Kidney tubule cell (primary cell): ENCODE measurements around the gene TTBK1.
A peak's percentile ranks its signal among the peaks of the same experiment; 100 is the strongest.

Experiments used
- DNase-seq: peaks from one replicate; pipeline ENCODE4 v3.0.0-alpha.2; 2018; ENCODE audit warnings: low spot score

TTBK1 gene

GRCh38 chr6:43255408-43256054 is 12.2 kb downstream of the TTBK1 start:
- no peak for DNase-seq

GRCh38 chr6:43256670-43257366 is 13.5 kb downstream of the TTBK1 start:
- DNase-seq: no peak

- no peak for DNase-seq
Observed at GRCh38 chr6:43257367-43258145, 14.3 kb downstream of the TTBK1 start.

GRCh38 chr6:43258180-43258579 is 14.9 kb downstream of the TTBK1 start:
- DNase-seq: no peak

- DNase-seq: no peak
Observed at GRCh38 chr6:43258807-43259686, 15.8 kb downstream of the TTBK1 start.

GRCh38 chr6:43260791-43261190 is 17.5 kb downstream of the TTBK1 start:
- DNase-seq: no peak

- no peak for DNase-seq
Observed at GRCh38 chr6:43261198-43261597, 17.9 kb downstream of the TTBK1 start.

GRCh38 chr6:43262000-43262779 is 18.9 kb downstream of the TTBK1 start:
- DNase-seq: no peak

GRCh38 chr6:43262780-43263313 is 19.6 kb downstream of the TTBK1 start:
- DNase-seq: no peak

GRCh38 chr6:43263314-43264178 is 20.3 kb downstream of the TTBK1 start:
- DNase-seq: peak; percentile 75

- no peak for DNase-seq
Observed at GRCh38 chr6:43264599-43265145, 21.4 kb downstream of the TTBK1 start.

GRCh38 chr6:43265564-43265963 is 22.3 kb downstream of the TTBK1 start:
- DNase-seq: no peak

- no peak for DNase-seq
Observed at GRCh38 chr6:43267619-43268354, 24.5 kb downstream of the TTBK1 start.

- no peak for DNase-seq
Observed at GRCh38 chr6:43268355-43268700, 25.0 kb downstream of the TTBK1 start.

GRCh38 chr6:43268782-43269272 is 25.5 kb downstream of the TTBK1 start:
- no peak for DNase-seq

GRCh38 chr6:43269273-43270007 is 26.2 kb downstream of the TTBK1 start:
- DNase-seq: no peak

- DNase-seq: peak; percentile 61
Observed at GRCh38 chr6:43271103-43271815, 28.0 kb downstream of the TTBK1 start.

GRCh38 chr6:43271944-43272343 is 28.7 kb downstream of the TTBK1 start:
- no peak for DNase-seq
